ENCODE data around the gene CYBC1. TPM values are rescaled to one million over a fixed set of nuclear protein-coding genes. Genes with fewer than 3 reads are reported as not detected.

CYBC1 gene
- total and polyA plus RNA-seq, 2 experiments from 2014 or later: 61.9 to 76.6 TPM

DNA sequence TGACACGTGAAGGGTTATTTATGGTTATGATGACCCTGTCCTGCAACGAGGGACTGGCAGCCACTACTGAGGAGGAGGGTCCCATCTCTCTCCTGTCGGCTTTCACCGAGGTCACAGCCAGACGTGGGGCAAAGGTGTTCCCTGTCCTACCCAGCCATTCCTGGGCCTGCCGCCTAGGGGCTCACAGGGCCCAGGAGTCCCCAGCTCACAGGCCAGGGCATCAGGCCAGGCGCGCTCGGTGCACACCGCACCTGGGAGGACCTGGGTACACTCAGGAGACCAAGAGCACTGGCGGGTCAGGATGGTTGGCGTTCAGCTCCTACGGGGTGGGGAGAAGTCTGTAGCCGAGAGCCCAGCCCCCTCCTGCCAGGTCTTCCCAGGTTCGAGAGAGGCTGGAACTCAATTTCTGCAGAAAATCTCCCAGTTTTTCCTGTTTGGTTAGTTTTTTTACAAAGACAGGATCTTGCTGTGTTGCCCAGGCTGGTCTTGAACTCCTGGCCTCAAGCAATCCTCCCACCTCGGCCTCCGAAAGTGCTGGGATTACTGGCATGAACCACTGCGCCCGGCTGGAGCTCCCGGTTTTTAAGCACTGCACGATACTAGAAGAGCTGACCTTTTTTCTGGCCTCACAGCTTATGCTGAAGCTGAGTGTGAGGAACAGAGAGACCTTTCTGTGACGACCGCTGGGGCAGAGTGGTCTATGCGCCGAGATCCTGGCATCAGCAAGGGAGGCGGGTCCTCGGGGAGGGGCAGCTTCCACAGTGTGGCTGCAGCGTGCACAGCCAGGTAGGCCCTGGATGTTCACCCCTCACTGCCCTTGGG lies 7.7 kb downstream of the CYBC1 start:
- 95% methylated on average over 28 of the region's 28 CpGs for WGBS (ENCODE audit: low lambda C conversion rate, missing lambda C conversion rate)

DNA sequence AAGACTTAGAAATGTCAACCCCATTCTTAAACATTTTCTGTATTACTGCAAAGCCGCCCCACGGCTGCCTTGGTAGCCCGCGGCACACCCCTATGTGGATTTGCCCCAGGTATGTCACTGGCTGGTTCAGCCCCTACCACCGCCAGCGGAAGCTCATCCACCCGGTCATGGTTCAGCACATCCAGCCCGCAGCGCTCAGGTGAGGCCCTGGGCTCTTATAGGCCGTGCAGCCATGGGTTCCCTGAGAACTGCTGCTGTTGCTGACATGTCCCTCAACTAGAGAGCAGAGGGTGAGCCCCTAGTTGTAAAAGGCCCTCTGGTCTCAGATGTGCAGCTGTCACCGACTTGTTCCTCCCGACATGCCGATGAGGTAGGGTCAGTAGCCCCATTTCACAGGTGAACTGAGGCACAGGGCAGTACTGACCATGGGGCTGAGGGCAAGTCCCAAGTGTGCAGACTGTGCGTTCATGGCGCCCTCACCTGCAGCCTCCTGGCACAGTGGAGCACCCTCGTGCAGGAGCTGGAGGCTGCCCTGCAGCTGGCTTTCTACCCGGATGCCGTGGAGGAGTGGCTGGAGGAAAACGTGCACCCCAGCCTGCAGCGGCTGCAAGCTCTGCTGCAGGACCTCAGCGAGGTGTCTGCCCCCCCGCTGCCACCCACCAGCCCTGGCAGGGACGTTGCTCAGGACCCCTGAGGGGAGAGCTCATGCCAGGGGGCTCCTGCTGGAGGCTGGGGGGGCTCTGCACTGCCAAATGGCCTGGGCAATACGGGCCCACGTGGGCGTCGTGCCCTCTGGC lies 8.7 kb downstream of the CYBC1 start:
- Histone ChIP-seq H3K27me3 (no peaks in the 10 kb centered on the region), H3K36me3 (replicated peaks; ENCODE audit: insufficient read depth, low read depth) (no peaks in the 10 kb centered on the region), H3K4me3 (no peak overlapping the region), H2AFZ (no peak overlapping the region), H3K9me3 (ENCODE audit: low read depth) (no peaks in the 10 kb centered on the region), H3K9me2 (replicated peaks; ENCODE audit: insufficient read depth) (no peaks in the 10 kb centered on the region), H3K79me2 (no peaks in the 10 kb centered on the region), H3K4me2 (no peak overlapping the region), H3K27ac (no peak overlapping the region), H4K20me1 (ENCODE audit: insufficient read depth, poor library complexity, severe bottlenecking) (no peaks in the 10 kb centered on the region), H3K4me1 (ENCODE audit: insufficient read depth) (no peaks in the 10 kb centered on the region)
- TF ChIP-seq, protein P1, sequence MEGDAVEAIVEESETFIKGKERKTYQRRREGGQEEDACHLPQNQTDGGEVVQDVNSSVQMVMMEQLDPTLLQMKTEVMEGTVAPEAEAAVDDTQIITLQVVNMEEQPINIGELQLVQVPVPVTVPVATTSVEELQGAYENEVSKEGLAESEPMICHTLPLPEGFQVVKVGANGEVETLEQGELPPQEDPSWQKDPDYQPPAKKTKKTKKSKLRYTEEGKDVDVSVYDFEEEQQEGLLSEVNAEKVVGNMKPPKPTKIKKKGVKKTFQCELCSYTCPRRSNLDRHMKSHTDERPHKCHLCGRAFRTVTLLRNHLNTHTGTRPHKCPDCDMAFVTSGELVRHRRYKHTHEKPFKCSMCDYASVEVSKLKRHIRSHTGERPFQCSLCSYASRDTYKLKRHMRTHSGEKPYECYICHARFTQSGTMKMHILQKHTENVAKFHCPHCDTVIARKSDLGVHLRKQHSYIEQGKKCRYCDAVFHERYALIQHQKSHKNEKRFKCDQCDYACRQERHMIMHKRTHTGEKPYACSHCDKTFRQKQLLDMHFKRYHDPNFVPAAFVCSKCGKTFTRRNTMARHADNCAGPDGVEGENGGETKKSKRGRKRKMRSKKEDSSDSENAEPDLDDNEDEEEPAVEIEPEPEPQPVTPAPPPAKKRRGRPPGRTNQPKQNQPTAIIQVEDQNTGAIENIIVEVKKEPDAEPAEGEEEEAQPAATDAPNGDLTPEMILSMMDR (IDR thresholded peaks at IDR 0.05; ENCODE audit: poor library complexity): no peak
- no peak for TF ChIP-seq EZH2 (IDR thresholded peaks at IDR 0.05; ENCODE audit: borderline replicate concordance)
- TF ChIP-seq EZH2phosphoT487 (IDR thresholded peaks at IDR 0.05; ENCODE audit: low read depth, severe bottlenecking, unreplicated experiment): no peak
- 90% methylated on average over 26 of the region's 27 CpGs for WGBS (ENCODE audit: low lambda C conversion rate, missing lambda C conversion rate)
- DNase-seq (ENCODE audit: low spot score): no peak

More for the DNA sequence above, 7.7 kb downstream of the CYBC1 start:
- no peak overlapping the region for H3K4me2 ChIP-seq
- H3K4me3 ChIP-seq: no peak overlapping the region
- H3K9me2 ChIP-seq (replicated peaks; ENCODE audit: insufficient read depth): no peaks in the 10 kb centered on the region
- no peaks in the 10 kb centered on the region for H3K4me1 ChIP-seq (ENCODE audit: insufficient read depth)
- H3K79me2 ChIP-seq: no peaks in the 10 kb centered on the region
- DNase-seq (ENCODE audit: low spot score): no peak
- TF ChIP-seq EZH2phosphoT487 (IDR thresholded peaks at IDR 0.05; ENCODE audit: low read depth, severe bottlenecking, unreplicated experiment) (no peak), EZH2 (IDR thresholded peaks at IDR 0.05; ENCODE audit: borderline replicate concordance) (no peak)
- TF ChIP-seq, protein P1 (IDR thresholded peaks at IDR 0.05; ENCODE audit: poor library complexity): no peak
- H4K20me1 ChIP-seq (ENCODE audit: insufficient read depth, poor library complexity, severe bottlenecking): no peaks in the 10 kb centered on the region
- H2AFZ ChIP-seq: no peak overlapping the region
- no peaks in the 10 kb centered on the region for H3K27me3 ChIP-seq
- H3K27ac ChIP-seq: no peak overlapping the region
- no peaks in the 10 kb centered on the region for H3K36me3 ChIP-seq (replicated peaks; ENCODE audit: insufficient read depth, low read depth)
- no peaks in the 10 kb centered on the region for H3K9me3 ChIP-seq (ENCODE audit: low read depth)

DNA sequence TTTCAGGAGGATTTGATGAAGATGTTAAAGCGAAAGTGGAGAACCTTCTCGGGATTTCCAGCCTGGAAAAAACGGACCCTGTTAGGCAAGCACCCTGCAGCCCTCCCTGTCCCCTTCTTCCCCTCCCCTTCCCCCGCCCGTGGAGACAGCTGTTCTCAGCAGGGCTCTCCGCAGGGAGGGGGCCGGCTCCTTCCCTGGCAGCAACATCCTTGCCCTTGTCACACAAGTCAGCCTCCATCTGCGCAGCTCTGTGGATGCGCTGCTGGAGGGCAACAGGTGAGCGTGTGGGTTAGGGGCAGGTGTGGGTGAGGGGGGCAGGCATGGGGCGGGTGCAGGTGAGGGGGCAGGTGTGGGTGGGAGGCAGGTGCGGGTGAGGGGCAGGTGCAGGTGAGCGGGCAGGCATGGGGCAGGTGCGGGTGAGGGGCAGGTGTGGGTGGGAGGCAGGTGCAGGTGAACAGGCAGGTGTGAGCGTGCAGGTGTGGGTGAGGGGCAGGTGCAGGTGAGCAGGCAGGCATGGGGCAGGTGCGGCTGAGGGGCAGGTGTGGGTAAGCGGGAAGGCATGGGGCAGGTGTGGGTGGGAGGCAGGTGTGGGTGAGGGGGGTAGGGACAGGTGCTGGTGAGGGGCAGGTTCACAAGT lies 9.4 kb downstream of the CYBC1 start:
- no peaks in the 10 kb centered on the region for H3K9me2 ChIP-seq (replicated peaks; ENCODE audit: insufficient read depth)
- H3K27ac ChIP-seq: no peak overlapping the region
- DNase-seq (ENCODE audit: low spot score): no peak
- no peaks in the 10 kb centered on the region for H3K36me3 ChIP-seq (replicated peaks; ENCODE audit: insufficient read depth, low read depth)
- H3K79me2 ChIP-seq: no peaks in the 10 kb centered on the region
- no peak overlapping the region for H3K4me2 ChIP-seq
- 59% methylated on average over 9 of the region's 17 CpGs for WGBS (ENCODE audit: low lambda C conversion rate, missing lambda C conversion rate)
- H4K20me1 ChIP-seq (ENCODE audit: insufficient read depth, poor library complexity, severe bottlenecking): no peaks in the 10 kb centered on the region
- no peaks in the 10 kb centered on the region for H3K9me3 ChIP-seq (ENCODE audit: low read depth)
- no peaks in the 10 kb centered on the region for H3K27me3 ChIP-seq
- H3K4me3 ChIP-seq: no peak overlapping the region
- H3K4me1 ChIP-seq (ENCODE audit: insufficient read depth): no peaks in the 10 kb centered on the region
- H2AFZ ChIP-seq: no peak overlapping the region
- no peak for TF ChIP-seq EZH2 (IDR thresholded peaks at IDR 0.05; ENCODE audit: borderline replicate concordance)
- TF ChIP-seq EZH2phosphoT487 (IDR thresholded peaks at IDR 0.05; ENCODE audit: low read depth, severe bottlenecking, unreplicated experiment): no peak
- TF ChIP-seq, protein P1 (IDR thresholded peaks at IDR 0.05; ENCODE audit: poor library complexity): no peak

Data from hepatocyte (in vitro differentiated cells).